ENCODE data around the gene NFE2L2. TPM values are rescaled to one million over a fixed set of nuclear protein-coding genes. Genes with fewer than 3 reads are reported as not detected.

Gene NFE2L2
- total RNA-seq: 88.3 and 112 TPM in 2 replicates
- polyA plus RNA-seq: 87.3 and 90.2 TPM in 2 replicates

- H3K4me3 ChIP-seq: peak within 1 kb of the TSS; percentile 87
- H2AFZ ChIP-seq: peak within 1 kb of the TSS; percentile 51
- peak; percentile 95 for DNase-seq (ENCODE audit: low spot score)
- peak within 1 kb of the TSS; percentile 100 for H3K27ac ChIP-seq
- TF ChIP-seq EZH2phosphoT487 (IDR thresholded peaks at IDR 0.05; ENCODE audit: low read depth, severe bottlenecking, unreplicated experiment): no peak
- TF ChIP-seq CTCF (IDR thresholded peaks at IDR 0.05; ENCODE audit: poor library complexity): peak; percentile 47
- no peak for TF ChIP-seq EZH2 (IDR thresholded peaks at IDR 0.05; ENCODE audit: borderline replicate concordance)
- H3K27me3 ChIP-seq: no peaks in the 10 kb centered on the region
- H4K20me1 ChIP-seq (ENCODE audit: insufficient read depth, poor library complexity, severe bottlenecking): peaks cover 24% of the 10 kb centered on the region
- H3K4me2 ChIP-seq: peak within 1 kb of the TSS; percentile 80
- WGBS (ENCODE audit: low lambda C conversion rate, missing lambda C conversion rate): 1% methylated on average over 36 of the region's 66 CpGs
- H3K36me3 ChIP-seq (replicated peaks; ENCODE audit: insufficient read depth, low read depth): no peaks in the 10 kb centered on the region
- H3K4me1 ChIP-seq (ENCODE audit: insufficient read depth): peaks cover 32% of the 10 kb centered on the region
- H3K79me2 ChIP-seq: peaks cover 41% of the 10 kb centered on the region
- no peaks in the 10 kb centered on the region for H3K9me3 ChIP-seq (ENCODE audit: low read depth)
- H3K9me2 ChIP-seq (replicated peaks; ENCODE audit: insufficient read depth): no peaks in the 10 kb centered on the region
These were observed at the start of gene NFE2L2 for GRCh38 chr2:177264693-177265587. Gene NFE2L2 (minus strand): TSS chr2:177264727. CDS start chr2:177264576, 151 bp downstream.

- 65% methylated on average over 1 of the region's 1 CpG for WGBS (ENCODE audit: low lambda C conversion rate, missing lambda C conversion rate)
- TF ChIP-seq EZH2 (IDR thresholded peaks at IDR 0.05; ENCODE audit: borderline replicate concordance) (no peak), CTCF (IDR thresholded peaks at IDR 0.05; ENCODE audit: poor library complexity) (no peak), EZH2phosphoT487 (IDR thresholded peaks at IDR 0.05; ENCODE audit: low read depth, severe bottlenecking, unreplicated experiment) (no peak)
- DNase-seq (ENCODE audit: low spot score): no peak
- H4K20me1 ChIP-seq (ENCODE audit: insufficient read depth, poor library complexity, severe bottlenecking): no peaks in the 10 kb centered on the region
- H3K9me3 ChIP-seq (ENCODE audit: low read depth): no peaks in the 10 kb centered on the region
- no peak overlapping the region for H3K4me3 ChIP-seq
- H3K27me3 ChIP-seq: no peaks in the 10 kb centered on the region
- H3K27ac ChIP-seq: no peak overlapping the region
- no peaks in the 10 kb centered on the region for H3K36me3 ChIP-seq (replicated peaks; ENCODE audit: insufficient read depth, low read depth)
- H3K79me2 ChIP-seq: no peaks in the 10 kb centered on the region
- no peaks in the 10 kb centered on the region for H3K4me1 ChIP-seq (ENCODE audit: insufficient read depth)
- no peak overlapping the region for H2AFZ ChIP-seq
- H3K9me2 ChIP-seq (replicated peaks; ENCODE audit: insufficient read depth): no peaks in the 10 kb centered on the region
- no peak overlapping the region for H3K4me2 ChIP-seq
These were observed 49.7 kb upstream of the NFE2L2 start for GRCh38 chr2:177314194-177314593.

GRCh38 chr2:177313162-177313781 is 48.7 kb upstream of the NFE2L2 start:
- Histone ChIP-seq H3K9me2 (replicated peaks; ENCODE audit: insufficient read depth) (no peaks in the 10 kb centered on the region), H2AFZ (no peak overlapping the region), H3K36me3 (replicated peaks; ENCODE audit: insufficient read depth, low read depth) (no peaks in the 10 kb centered on the region), H3K79me2 (no peaks in the 10 kb centered on the region), H3K27me3 (no peaks in the 10 kb centered on the region), H3K4me2 (no peak overlapping the region), H3K27ac (no peak overlapping the region), H3K4me1 (ENCODE audit: insufficient read depth) (no peaks in the 10 kb centered on the region), H3K4me3 (no peak overlapping the region), H4K20me1 (ENCODE audit: insufficient read depth, poor library complexity, severe bottlenecking) (no peaks in the 10 kb centered on the region), H3K9me3 (ENCODE audit: low read depth) (no peaks in the 10 kb centered on the region)
- TF ChIP-seq CTCF (IDR thresholded peaks at IDR 0.05; ENCODE audit: poor library complexity) (no peak), EZH2 (IDR thresholded peaks at IDR 0.05; ENCODE audit: borderline replicate concordance) (no peak), EZH2phosphoT487 (IDR thresholded peaks at IDR 0.05; ENCODE audit: low read depth, severe bottlenecking, unreplicated experiment) (no peak)
- no peak for DNase-seq (ENCODE audit: low spot score)
- 95% methylated on average over 2 of the region's 2 CpGs for WGBS (ENCODE audit: low lambda C conversion rate, missing lambda C conversion rate)

Measured in hepatocyte (in vitro differentiated cells).